Astrocyte (in vitro differentiated cells and primary cell): ENCODE measurements around the gene SLC37A1. TPM values are rescaled to one million over a fixed set of nuclear protein-coding genes. Genes with fewer than 3 reads are reported as not detected.
A peak's percentile ranks its signal among the peaks of the same experiment; 100 is the strongest.

Source experiments
- DNase-seq: peaks from one replicate; pipeline ENCODE4 v3.0.0-alpha.2; 2010; ENCODE audit warnings: low read depth
- FAIRE-seq: peaks from 2 replicates; lab custom pipeline; 2011; peaks lifted over from hg19 to GRCh38; lab: Jason Lieb, UNC
- H2AFZ ChIP-seq: 2 replicates; pipeline ENCODE4 v1.6.0; 2012; ENCODE audit warnings: low read depth, low read length, inconsistent platforms
- H3K27ac ChIP-seq: 2 replicates; pipeline ENCODE4 v1.5.1; 2011; ENCODE audit warnings: low read depth, low read length, inconsistent platforms
- H3K27me3 ChIP-seq: 2 replicates; pipeline ENCODE4 v1.6.0; 2011; ENCODE audit warnings: low read length, inconsistent platforms; ENCODE audit not compliant: insufficient read depth
- H3K36me3 ChIP-seq: 2 replicates; pipeline ENCODE4 v1.5.1; 2011; ENCODE audit warnings: low read length, inconsistent platforms; ENCODE audit not compliant: insufficient read depth
- H3K4me1 ChIP-seq: 2 replicates; pipeline ENCODE4 v1.5.1; 2011; ENCODE audit warnings: low read length, inconsistent platforms; ENCODE audit not compliant: insufficient read depth
- H3K4me2 ChIP-seq: 2 replicates; pipeline ENCODE4 v1.6.0; 2012; ENCODE audit warnings: low read length, inconsistent platforms
- H3K4me3 ChIP-seq: 2 replicates; pipeline ENCODE4 v1.5.1; 2011; ENCODE audit warnings: low read depth, mild to moderate bottlenecking, low read length, inconsistent platforms; ENCODE audit not compliant: insufficient read depth
- H3K79me2 ChIP-seq: 2 replicates; pipeline ENCODE4 v1.6.0; 2012; ENCODE audit warnings: mild to moderate bottlenecking, low read length, inconsistent platforms; ENCODE audit not compliant: insufficient read depth
- H3K9ac ChIP-seq: 2 replicates; pipeline ENCODE4 v1.6.0; 2012; ENCODE audit warnings: mild to moderate bottlenecking, low read length, inconsistent platforms
- H3K9me3 ChIP-seq: 2 replicates; pipeline ENCODE4 v1.5.1; 2012; ENCODE audit warnings: low read depth, mild to moderate bottlenecking, low read length, inconsistent platforms; ENCODE audit not compliant: insufficient read depth
- H4K20me1 ChIP-seq: 2 replicates; pipeline ENCODE4 v1.6.0; 2012; ENCODE audit warnings: low read length, inconsistent platforms; ENCODE audit not compliant: insufficient read depth
- H3K27ac Mint-ChIP-seq: one replicate; pipeline ENCODE4 v1.8.0; 2021; ENCODE audit warnings: mild to moderate bottlenecking, mixed read lengths; ENCODE audit not compliant: unreplicated experiment
- H3K27me3 Mint-ChIP-seq: one replicate; pipeline ENCODE4 v1.8.0; 2021; ENCODE audit warnings: low read depth, mixed read lengths; ENCODE audit not compliant: unreplicated experiment
- H3K36me3 Mint-ChIP-seq: one replicate; pipeline ENCODE4 v1.8.0; 2021; ENCODE audit warnings: low read depth, mixed read lengths; ENCODE audit not compliant: unreplicated experiment
- H3K4me1 Mint-ChIP-seq: one replicate; pipeline ENCODE4 v1.8.0; 2021; ENCODE audit warnings: low read depth, mixed read lengths; ENCODE audit not compliant: unreplicated experiment
- H3K4me3 Mint-ChIP-seq: one replicate; pipeline ENCODE4 v1.8.0; 2021; ENCODE audit warnings: mild to moderate bottlenecking, moderate library complexity, mixed read lengths; ENCODE audit not compliant: unreplicated experiment
- H3K9me3 Mint-ChIP-seq: one replicate; pipeline ENCODE4 v1.8.0; 2021; ENCODE audit warnings: mild to moderate bottlenecking, mixed read lengths; ENCODE audit not compliant: unreplicated experiment
- CTCF ChIP-seq: IDR thresholded peaks from 2 replicates; pipeline ENCODE4 v1.5.1; 2011; ENCODE audit warnings: low read depth, mild to moderate bottlenecking, inconsistent platforms, low read length, moderate library complexity; ENCODE audit not compliant: insufficient read depth
- EZH2 ChIP-seq: IDR thresholded peaks from 2 replicates; pipeline ENCODE4 v1.6.1; 2012; ENCODE audit warnings: mild to moderate bottlenecking, low read length, inconsistent platforms; ENCODE audit not compliant: insufficient read depth
- total RNA-seq: library from RNA; stranded (reverse); gene quantifications from 2 replicates; pipeline ENCODE4 v1.2.1, GENCODE V29; 2021

SLC37A1 gene
- total RNA-seq, 1 donor from 2014 or later = 6.9 TPM

DNA sequence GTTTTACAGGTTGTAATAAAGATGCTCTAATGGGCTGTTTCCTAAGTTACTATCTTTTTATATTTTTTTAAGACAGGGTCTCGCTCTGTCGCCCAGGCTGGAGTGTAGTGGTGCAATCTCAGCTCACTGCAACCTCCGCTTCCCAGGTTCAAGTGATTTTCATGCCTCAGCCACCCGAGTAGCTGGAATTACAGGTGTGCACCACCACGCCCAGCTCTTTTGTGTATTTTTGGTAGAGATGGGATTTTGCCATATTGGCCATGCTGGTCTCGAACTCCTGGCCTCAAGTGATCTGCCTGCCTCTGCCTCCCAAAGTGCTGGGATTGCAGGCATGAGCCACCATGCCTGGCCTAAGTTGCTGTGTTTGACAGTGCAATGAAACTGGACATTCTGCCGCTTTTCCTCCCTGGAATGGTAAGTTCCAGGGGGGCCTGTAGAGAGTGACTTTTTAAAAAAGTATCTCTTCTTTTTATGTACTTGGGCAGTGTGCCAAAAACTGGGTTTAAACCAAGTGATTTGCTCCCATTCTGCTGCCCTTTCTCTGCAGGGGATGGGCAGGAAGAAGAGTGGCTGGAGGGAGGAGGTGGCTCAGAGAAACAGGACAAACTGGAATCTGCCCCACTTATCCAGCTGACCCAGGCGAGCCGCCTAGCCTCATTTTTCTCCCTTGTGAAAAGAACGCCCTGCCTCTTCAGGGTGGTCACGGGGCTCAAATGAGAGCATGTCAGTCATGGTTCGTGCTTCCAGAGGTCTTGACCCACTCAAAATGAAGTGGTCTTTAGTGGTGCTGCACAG lies 2.3 kb downstream of the SLC37A1 start:
- Mint-ChIP-seq H3K9me3 (no peaks in the 10 kb centered on the region), H3K4me1 (peaks cover 27% of the 10 kb centered on the region), H3K36me3 (peaks cover 3% of the 10 kb centered on the region), H3K27ac (no peak overlapping the region), H3K27me3 (peaks cover 6% of the 10 kb centered on the region), H3K4me3 (peak overlapping the region; percentile 24)
- Histone ChIP-seq H3K4me3 (no peak overlapping the region), H2AFZ (no peak overlapping the region), H3K79me2 (no peaks in the 10 kb centered on the region), H3K9ac (no peak overlapping the region), H3K4me1 (peaks cover 28% of the 10 kb centered on the region), H4K20me1 (peaks cover 4% of the 10 kb centered on the region), H3K27me3 (no peaks in the 10 kb centered on the region), H3K4me2 (peak overlapping the region; percentile 24), H3K36me3 (no peaks in the 10 kb centered on the region), H3K9me3 (no peaks in the 10 kb centered on the region), H3K27ac (no peak overlapping the region)
- FAIRE-seq (no peak), DNase-seq (no peak)
- TF ChIP-seq EZH2 = no peak
- TF ChIP-seq CTCF = no peak

DNA sequence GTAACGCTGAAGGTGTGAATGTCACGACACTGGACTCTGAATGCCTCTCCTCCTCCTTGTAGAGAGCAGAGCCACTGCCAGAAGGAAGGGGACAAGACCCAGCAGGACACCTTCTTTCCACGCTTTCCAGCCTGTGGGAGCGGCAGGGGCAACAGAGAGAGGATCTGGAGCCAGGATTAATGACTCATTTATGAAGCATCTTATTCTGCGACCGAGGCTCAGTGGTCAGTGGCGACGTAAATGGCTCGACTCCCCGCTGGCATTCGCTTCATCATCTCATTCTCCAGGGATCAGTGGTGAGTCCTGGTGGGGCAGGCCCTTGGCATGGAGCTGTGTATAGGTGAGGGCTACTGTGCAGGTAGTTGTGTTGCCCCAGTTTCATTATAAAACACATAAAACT lies 4.6 kb downstream of the SLC37A1 start:
- Mint-ChIP-seq H3K36me3 (peaks cover 12% of the 10 kb centered on the region), H3K4me1 (peaks cover 27% of the 10 kb centered on the region), H3K4me3 (no peak overlapping the region), H3K9me3 (no peaks in the 10 kb centered on the region), H3K27ac (peak overlapping the region; percentile 82), H3K27me3 (peaks cover 5% of the 10 kb centered on the region)
- FAIRE-seq (no peak), DNase-seq (peak; percentile 78)
- H3K27ac ChIP-seq = no peak overlapping the region
- H3K27me3 ChIP-seq = no peaks in the 10 kb centered on the region
- H3K79me2 ChIP-seq = no peaks in the 10 kb centered on the region
- H2AFZ ChIP-seq = no peak overlapping the region
- peak overlapping the region; percentile 56 for H3K4me2 ChIP-seq
- H4K20me1 ChIP-seq = peaks cover 4% of the 10 kb centered on the region
- no peak for TF ChIP-seq CTCF
- no peak for TF ChIP-seq EZH2
- H3K4me3 ChIP-seq = no peak overlapping the region
- H3K4me1 ChIP-seq = peaks cover 28% of the 10 kb centered on the region
- H3K36me3 ChIP-seq = no peaks in the 10 kb centered on the region
- H3K9ac ChIP-seq = peak overlapping the region; percentile 9
- H3K9me3 ChIP-seq = no peaks in the 10 kb centered on the region

DNA sequence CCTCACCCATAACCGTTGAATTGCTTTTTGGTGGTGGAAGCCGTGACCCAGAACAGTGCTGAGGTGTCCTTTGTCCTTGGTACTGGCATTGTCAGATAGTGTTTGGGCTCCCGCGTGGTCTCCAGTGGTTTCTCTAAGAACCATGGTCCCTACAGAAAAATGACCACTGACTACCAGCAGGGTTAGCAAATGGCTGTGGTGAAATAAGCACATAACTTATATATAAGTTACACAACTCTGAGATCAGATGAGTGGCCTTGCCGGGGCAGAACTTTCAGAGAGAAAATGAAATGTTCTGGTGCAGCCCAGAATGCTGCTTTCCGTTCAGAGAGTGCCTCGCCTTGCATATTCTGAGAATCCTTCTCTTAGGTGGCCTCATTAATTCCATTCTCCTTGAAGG lies 5.0 kb downstream of the SLC37A1 start:
- no peak overlapping the region for H3K27ac ChIP-seq
- Mint-ChIP-seq H3K4me1 (peaks cover 27% of the 10 kb centered on the region), H3K27ac (no peak overlapping the region), H3K9me3 (no peaks in the 10 kb centered on the region), H3K27me3 (peaks cover 7% of the 10 kb centered on the region), H3K4me3 (no peak overlapping the region), H3K36me3 (peaks cover 13% of the 10 kb centered on the region)
- H3K79me2 ChIP-seq = no peaks in the 10 kb centered on the region
- H3K4me2 ChIP-seq = peak overlapping the region; percentile 56
- peaks cover 2% of the 10 kb centered on the region for H3K27me3 ChIP-seq
- H3K9me3 ChIP-seq = no peaks in the 10 kb centered on the region
- no peak overlapping the region for H3K4me3 ChIP-seq
- DNase-seq = no peak
- no peak for TF ChIP-seq EZH2
- no peak for TF ChIP-seq CTCF
- no peak overlapping the region for H2AFZ ChIP-seq
- no peak overlapping the region for H3K9ac ChIP-seq
- H3K4me1 ChIP-seq = peaks cover 28% of the 10 kb centered on the region
- H3K36me3 ChIP-seq = no peaks in the 10 kb centered on the region
- FAIRE-seq = no peak
- H4K20me1 ChIP-seq = peaks cover 4% of the 10 kb centered on the region
